Activated CD4-positive, alpha-beta memory T cell treated with anti-CD3 and anti-CD28 coated beads, Interleukin-2, amount 10 ng/mL, durations not matched to agents 7 days and 5 days (primary cell): ENCODE data around the gene SCMH1. TPM values are rescaled to one million over a fixed set of nuclear protein-coding genes. Genes with fewer than 3 reads are reported as not detected.

Experiments used
- CTCF ChIA-PET: fragments of 350-600 bp; sonication (Branson Sonifier 250); formaldehyde crosslinking; loops from one replicate; lab custom pipeline; 2021; ENCODE audit warnings: antibody characterized with exemption, inconsistent platforms; lab: Charles Lee
- POLR2A ChIA-PET: fragments of 350-600 bp; sonication (Branson Sonifier 250); formaldehyde crosslinking; loops from one replicate; lab custom pipeline; 2021; ENCODE audit warnings: antibody characterized with exemption; lab: Charles Lee
- DNase-seq: peaks from one replicate; pipeline ENCODE4 v3.0.0-alpha.2; 2020
- H3K27ac Mint-ChIP-seq: one replicate; pipeline ENCODE4 v1.8.0; 2021; ENCODE audit warnings: mild to moderate bottlenecking, mixed read lengths
- H3K27me3 Mint-ChIP-seq: one replicate; pipeline ENCODE4 v1.8.0; 2021; ENCODE audit warnings: mixed read lengths
- H3K36me3 Mint-ChIP-seq: one replicate; pipeline ENCODE4 v1.8.0; 2021; ENCODE audit warnings: low read depth, mixed read lengths
- H3K4me1 Mint-ChIP-seq: one replicate; pipeline ENCODE4 v1.8.0; 2021; ENCODE audit warnings: mixed read lengths
- H3K4me3 Mint-ChIP-seq: one replicate; pipeline ENCODE4 v1.8.0; 2021; ENCODE audit warnings: mild to moderate bottlenecking, mixed read lengths
- H3K9me3 Mint-ChIP-seq: one replicate; pipeline ENCODE4 v1.8.0; 2021; ENCODE audit warnings: mixed read lengths
- total RNA-seq, 2 experiments: library from RNA; stranded (reverse); gene quantifications; one replicate each; pipeline ENCODE4 v1.2.3, GENCODE V29; 2021

SCMH1 gene
- total RNA-seq = 10 to 100 TPM; 20.1 to 20.2 TPM

DNA sequence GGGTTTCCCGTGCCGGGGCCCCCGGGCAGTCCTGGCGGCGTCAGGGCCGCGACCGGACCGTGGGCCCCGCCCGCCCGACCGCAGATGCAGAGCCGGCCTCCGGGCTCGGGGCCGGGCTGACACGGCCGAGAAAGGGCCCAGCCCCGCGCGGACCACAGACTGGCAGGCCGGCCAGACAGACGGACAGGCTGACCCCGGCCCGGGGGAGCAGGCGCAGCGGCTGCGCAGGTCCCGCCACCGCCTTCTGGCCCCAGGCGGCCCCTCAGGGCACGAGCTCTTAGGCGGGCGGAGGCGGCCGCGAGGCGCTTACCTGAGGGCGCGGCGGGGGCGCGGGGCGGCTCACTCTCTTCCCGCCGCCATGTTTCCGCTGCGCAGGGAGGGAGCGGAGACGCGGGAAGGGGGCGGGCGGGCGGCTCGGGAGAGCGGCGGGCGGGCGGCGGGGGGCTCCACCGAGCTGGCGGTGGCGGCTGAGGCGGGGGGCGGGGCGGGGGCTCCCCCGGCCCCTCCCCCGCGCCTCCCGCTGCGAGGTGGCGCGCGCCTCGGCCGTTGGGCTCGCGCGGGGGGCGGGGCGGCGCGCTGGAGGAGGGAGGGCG lies at the start of gene SCMH1:
TSS of gene SCMH1 (minus strand) at position 558 of the 593 bp plus-strand sequence. CDS start 56,173 bp downstream, outside the sequence.
- POLR2A ChIA-PET = interaction anchor here (1.1 to 3.4 kb wide), 4 partner anchors 10 to 710 kb away, joined by 3 to 15 read pairs (median 4); no protein-coding TSS in a partner anchor
- H3K36me3 Mint-ChIP-seq = peaks cover 3% of the 10 kb centered on the region
- CTCF ChIA-PET = no interaction called here

DNA sequence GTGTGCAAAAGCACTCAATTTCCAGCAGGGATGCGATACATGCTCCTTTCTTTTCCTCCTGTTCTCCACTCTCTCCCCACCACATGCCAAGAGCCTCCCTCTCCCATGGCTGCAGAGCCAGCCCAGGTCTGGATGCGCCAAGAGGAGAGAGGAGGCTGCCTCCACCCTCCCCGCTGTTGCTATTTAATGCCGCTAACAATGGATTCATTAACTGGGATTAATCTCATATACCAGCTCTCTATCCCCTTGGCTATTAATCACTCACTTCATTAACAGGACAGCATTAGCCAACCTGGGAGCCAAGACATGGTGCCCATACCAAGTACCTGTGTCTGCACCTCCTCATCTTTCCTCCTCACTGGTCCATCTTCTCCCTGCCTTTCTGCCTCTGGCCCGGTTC lies 49.1 kb upstream of the SCMH1 start:
- Mint-ChIP-seq H3K27me3 (peaks cover 47% of the 10 kb centered on the region), H3K4me3 (no peak overlapping the region), H3K27ac (no peak overlapping the region), H3K9me3 (no peaks in the 10 kb centered on the region), H3K4me1 (no peaks in the 10 kb centered on the region), H3K36me3 (no peaks in the 10 kb centered on the region)
- ChIA-PET POLR2A (no interaction called here), CTCF (no interaction called here)
- DNase-seq = no peak

More for the DNA sequence above, at the start of gene SCMH1:
- H3K4me1 Mint-ChIP-seq = peaks cover 31% of the 10 kb centered on the region
- H3K4me3 Mint-ChIP-seq = peak within 1 kb of the TSS; percentile 76
- DNase-seq = peak; percentile 55
- peak within 1 kb of the TSS; percentile 68 for H3K27ac Mint-ChIP-seq
- H3K9me3 Mint-ChIP-seq = no peaks in the 10 kb centered on the region
- peaks cover 3% of the 10 kb centered on the region for H3K27me3 Mint-ChIP-seq

DNA sequence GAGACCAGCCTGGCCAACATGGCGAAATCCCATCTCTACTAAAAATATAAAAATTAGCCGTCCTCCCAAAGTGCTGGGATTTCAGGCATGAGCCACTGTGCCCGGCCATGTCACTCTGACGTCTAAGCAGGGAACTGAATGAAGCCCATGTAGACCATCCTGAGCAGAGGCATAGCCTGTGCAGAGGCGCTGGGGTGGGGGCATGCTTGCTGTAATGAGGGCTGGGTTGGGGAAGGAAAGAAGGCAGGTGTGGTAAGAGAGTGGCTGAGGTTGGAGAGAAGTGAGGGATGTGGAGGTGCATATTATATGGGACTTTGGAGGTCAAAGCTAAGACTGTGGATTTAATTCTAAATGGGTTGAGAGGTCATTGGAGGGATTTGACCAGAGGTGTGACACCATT lies 47.1 kb upstream of the SCMH1 start:
- DNase-seq = no peak
- no peak overlapping the region for H3K27ac Mint-ChIP-seq
- ChIA-PET CTCF (no interaction called here), POLR2A (no interaction called here)
- H3K9me3 Mint-ChIP-seq = no peaks in the 10 kb centered on the region
- no peaks in the 10 kb centered on the region for H3K4me1 Mint-ChIP-seq
- H3K27me3 Mint-ChIP-seq = peaks cover 52% of the 10 kb centered on the region
- H3K36me3 Mint-ChIP-seq = no peaks in the 10 kb centered on the region
- H3K4me3 Mint-ChIP-seq = no peak overlapping the region

DNA sequence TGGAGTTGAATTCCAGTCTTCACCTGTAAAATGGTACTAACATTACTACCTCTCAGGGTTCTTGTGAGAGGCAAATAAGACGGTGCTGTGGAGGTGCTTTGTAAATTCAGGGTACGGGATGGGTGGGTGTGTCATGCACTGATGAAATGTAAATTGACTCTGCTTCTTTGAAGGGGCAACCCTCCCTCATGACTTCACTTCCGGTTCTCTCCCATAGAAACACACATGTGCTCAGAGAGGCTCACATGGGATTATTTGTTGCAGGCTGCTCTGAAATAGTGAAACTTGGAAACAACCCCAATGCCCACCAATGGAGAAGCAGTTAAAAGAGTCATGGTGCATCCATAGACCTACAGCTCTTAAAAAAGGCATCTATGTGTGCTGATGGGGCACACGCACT lies 44.9 kb upstream of the SCMH1 start:
- Mint-ChIP-seq H3K9me3 (no peaks in the 10 kb centered on the region), H3K36me3 (no peaks in the 10 kb centered on the region), H3K27me3 (peaks cover 49% of the 10 kb centered on the region), H3K27ac (no peak overlapping the region), H3K4me1 (no peaks in the 10 kb centered on the region), H3K4me3 (no peak overlapping the region)
- no peak for DNase-seq
- ChIA-PET CTCF (no interaction called here), POLR2A (no interaction called here)

DNA sequence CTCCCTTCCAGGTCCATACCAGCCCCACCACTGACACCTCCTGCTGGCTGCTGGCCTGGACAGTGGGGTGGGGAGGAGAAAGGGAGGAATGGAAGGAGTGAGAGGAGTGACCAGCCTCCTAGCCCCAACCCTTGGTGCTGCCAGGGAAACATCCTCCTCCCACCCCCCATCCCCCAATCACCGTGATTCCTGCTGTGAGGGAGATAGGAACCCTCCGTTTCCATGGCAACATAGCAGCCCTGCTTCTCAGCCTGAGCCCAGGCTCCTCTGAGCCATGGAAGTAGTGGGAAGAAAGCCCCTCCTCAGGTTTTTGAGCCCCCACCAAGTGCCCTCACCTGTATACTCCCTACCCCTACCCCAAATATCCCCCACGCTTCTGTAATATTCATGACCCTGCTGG lies 44.4 kb upstream of the SCMH1 start:
- Mint-ChIP-seq H3K4me1 (no peaks in the 10 kb centered on the region), H3K27me3 (peaks cover 47% of the 10 kb centered on the region), H3K27ac (no peak overlapping the region), H3K4me3 (no peak overlapping the region), H3K9me3 (no peaks in the 10 kb centered on the region), H3K36me3 (no peaks in the 10 kb centered on the region)
- DNase-seq = no peak
- ChIA-PET POLR2A (no interaction called here), CTCF (no interaction called here)

DNA sequence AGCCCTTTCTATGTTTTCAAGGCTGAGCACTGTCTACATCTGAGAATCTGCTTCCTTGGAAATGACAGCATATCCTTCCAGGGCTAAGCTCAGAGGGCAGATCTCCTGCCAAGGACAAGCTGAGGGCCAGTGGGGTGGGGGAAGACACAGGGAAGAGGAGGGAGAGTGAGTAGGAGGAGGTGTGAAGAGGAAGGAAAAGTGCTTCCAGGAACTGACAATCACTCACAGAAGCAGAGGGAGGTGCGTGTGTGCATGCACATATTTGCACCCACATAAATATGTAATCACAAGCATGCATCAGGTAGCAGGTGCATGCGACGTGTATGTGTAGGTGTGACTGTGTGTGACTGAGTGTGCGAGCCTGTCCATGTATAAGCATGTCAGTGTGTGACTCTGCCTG lies 43.7 kb upstream of the SCMH1 start:
- H3K4me3 Mint-ChIP-seq = no peak overlapping the region
- no peaks in the 10 kb centered on the region for H3K9me3 Mint-ChIP-seq
- H3K27ac Mint-ChIP-seq = no peak overlapping the region
- ChIA-PET POLR2A (no interaction called here), CTCF (no interaction called here)
- peaks cover 44% of the 10 kb centered on the region for H3K27me3 Mint-ChIP-seq
- DNase-seq = no peak
- no peaks in the 10 kb centered on the region for H3K36me3 Mint-ChIP-seq
- H3K4me1 Mint-ChIP-seq = no peaks in the 10 kb centered on the region

DNA sequence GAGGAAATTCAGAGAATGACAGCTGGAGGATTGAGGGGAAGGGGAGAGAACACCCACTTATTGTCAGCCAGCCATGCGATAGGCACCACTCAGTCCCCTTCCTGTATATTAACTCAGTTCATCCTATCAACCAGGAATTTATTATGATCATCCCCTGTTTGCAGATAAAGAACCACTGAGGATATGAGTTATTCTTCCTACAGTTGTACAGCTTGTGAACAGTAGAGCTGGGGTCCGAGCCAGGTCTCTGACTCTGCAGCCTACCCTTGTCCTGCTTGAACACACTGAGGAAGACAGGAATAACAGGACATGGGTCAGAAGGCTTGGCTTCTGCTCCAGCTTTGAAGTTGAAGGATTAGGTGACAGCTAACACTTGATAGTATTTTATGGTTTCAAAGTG lies 42.0 kb upstream of the SCMH1 start:
- Mint-ChIP-seq H3K4me3 (no peak overlapping the region), H3K9me3 (no peaks in the 10 kb centered on the region), H3K4me1 (no peaks in the 10 kb centered on the region), H3K36me3 (no peaks in the 10 kb centered on the region), H3K27ac (no peak overlapping the region), H3K27me3 (peaks cover 36% of the 10 kb centered on the region)
- CTCF ChIA-PET = interaction anchor here (1.1 to 4.2 kb wide), 2 partner anchors 131 to 148 kb away, joined by 3 to 19 read pairs; no protein-coding TSS in a partner anchor
- POLR2A ChIA-PET = no interaction called here
- DNase-seq = no peak

DNA sequence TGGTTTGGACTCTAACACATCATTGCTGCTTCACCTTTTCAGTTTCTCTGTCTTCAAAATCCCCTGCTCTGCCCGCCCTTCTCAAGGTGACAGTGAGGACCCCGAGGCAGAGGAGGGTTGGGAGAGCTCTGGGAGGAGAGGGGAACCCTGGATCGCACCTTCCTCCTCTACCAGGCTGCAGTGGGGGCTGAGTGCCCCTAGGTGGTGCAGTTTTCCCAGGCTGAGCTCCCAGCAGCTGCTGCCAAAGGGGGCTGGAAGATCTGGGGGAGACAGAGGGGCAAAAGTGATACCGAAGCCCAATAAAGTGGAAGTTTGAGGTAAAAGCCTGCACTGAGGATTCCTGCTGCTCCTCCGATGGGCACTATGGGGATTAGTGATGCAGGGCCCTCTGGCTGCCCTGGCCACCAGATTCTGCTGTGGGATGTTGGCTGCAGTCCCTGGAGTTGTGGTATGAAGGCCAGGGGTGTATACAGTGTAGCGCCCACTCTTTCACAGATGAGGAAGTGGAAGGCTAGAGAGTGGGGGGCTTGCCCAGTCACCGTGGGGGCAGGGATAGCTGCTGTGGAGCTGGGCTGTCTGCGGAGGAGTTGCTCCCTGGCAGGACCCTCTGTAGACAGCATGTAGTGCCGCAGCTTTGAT lies 40.7 kb upstream of the SCMH1 start:
- POLR2A ChIA-PET = no interaction called here
- H3K27me3 Mint-ChIP-seq = peaks cover 31% of the 10 kb centered on the region
- H3K9me3 Mint-ChIP-seq = no peaks in the 10 kb centered on the region
- peak; percentile 34 for DNase-seq
- CTCF ChIA-PET = interaction anchor here (1.2 to 4.2 kb wide), 11 partner anchors 10 to 150 kb away, joined by 3 to 19 read pairs (median 5); no protein-coding TSS in a partner anchor
- no peak overlapping the region for H3K27ac Mint-ChIP-seq
- no peaks in the 10 kb centered on the region for H3K36me3 Mint-ChIP-seq
- no peaks in the 10 kb centered on the region for H3K4me1 Mint-ChIP-seq
- no peak overlapping the region for H3K4me3 Mint-ChIP-seq

DNA sequence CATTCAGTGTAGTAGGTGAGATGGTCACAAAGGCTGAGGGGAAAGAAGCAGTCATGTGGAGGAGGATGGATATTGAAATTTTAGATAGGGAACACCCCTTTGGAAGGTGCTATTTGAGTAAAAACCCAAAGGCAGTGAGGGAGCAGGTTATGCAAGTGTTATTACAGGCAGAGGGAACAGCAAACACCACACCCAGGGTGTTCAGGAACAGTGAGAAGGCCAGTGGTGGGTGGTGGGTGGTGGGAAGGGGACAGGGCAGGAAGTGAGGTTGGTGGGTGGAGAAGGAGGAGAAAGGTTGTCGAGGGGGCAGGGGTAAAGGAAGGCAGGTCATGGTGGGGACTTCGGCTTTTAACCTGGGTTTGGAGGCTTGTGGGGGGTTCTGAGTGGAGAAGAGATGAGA lies 39.2 kb upstream of the SCMH1 start:
- Mint-ChIP-seq H3K4me3 (no peak overlapping the region), H3K27me3 (peaks cover 29% of the 10 kb centered on the region), H3K9me3 (no peaks in the 10 kb centered on the region), H3K4me1 (no peaks in the 10 kb centered on the region), H3K36me3 (no peaks in the 10 kb centered on the region), H3K27ac (no peak overlapping the region)
- DNase-seq = no peak
- CTCF ChIA-PET = interaction anchor here (0.9 to 4.2 kb wide), 3 partner anchors 10 to 151 kb away, joined by 4 to 19 read pairs (median 5); no protein-coding TSS in a partner anchor
- POLR2A ChIA-PET = no interaction called here

DNA sequence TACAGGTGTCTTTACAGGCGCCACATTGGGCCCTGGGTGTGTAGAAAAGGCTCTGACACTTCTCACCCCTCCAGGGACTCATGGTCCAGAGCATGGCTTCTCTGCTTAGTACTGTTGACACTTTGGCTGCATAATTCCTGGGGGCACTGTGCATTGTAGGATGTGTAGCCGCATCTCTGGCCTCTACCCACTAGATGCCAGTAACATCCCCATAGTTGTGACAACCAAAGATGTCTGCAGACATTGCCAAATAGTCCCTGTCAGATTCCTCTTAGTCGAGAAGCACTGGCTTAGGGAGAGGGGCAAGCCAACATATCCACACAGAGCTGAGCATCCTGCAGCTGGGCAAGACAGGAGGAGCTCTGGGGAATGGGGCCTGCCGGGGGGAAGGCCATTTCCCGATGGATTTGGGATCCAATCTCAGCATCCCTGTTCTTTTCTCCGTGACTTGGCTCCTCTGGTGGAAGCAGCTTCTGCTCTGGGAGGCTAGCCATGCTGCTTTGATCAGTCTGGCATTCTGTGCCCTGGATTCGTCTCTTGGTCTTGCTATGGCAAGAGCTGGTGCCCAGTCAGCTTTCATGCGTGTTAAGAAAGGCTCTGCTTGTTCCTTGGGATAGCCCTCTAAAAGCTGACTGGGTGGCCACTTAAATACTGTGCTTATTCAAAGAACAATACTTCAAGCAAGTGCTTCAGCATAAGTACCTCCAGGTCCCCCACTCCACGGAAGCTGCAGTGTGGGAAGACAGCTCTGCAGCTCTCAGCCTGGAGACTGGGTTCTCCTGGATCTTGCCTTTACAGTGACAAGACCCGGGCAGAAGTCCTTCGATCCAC lies 38.3 kb upstream of the SCMH1 start:
- DNase-seq = no peak
- no peaks in the 10 kb centered on the region for H3K9me3 Mint-ChIP-seq
- POLR2A ChIA-PET = no interaction called here
- H3K27ac Mint-ChIP-seq = no peak overlapping the region
- H3K36me3 Mint-ChIP-seq = no peaks in the 10 kb centered on the region
- H3K27me3 Mint-ChIP-seq = peaks cover 21% of the 10 kb centered on the region
- H3K4me1 Mint-ChIP-seq = no peaks in the 10 kb centered on the region
- CTCF ChIA-PET = interaction anchor here (0.9 kb wide), 1 partner anchor 13 kb away, joined by 4 read pairs; no protein-coding TSS in a partner anchor
- H3K4me3 Mint-ChIP-seq = no peak overlapping the region

DNA sequence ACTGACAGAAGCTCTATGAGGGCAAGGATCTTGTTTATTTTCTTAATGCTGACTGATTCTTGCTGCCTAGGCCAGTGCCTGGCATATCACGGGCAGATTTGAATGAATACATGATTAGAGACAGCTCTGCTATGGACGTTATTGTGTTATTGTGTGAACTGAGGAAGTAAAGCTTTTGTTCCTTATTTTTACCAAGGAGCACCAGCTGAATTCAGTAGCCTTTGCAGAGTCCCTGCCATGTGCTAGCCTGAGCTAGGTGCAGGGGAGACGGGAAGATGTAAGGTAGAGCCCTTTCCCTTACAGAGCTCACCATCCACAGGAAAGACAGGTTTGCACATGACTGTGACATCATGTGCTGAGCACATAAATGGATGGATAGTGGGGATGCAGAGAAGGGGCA lies 36.0 kb upstream of the SCMH1 start:
- DNase-seq = no peak
- H3K9me3 Mint-ChIP-seq = no peaks in the 10 kb centered on the region
- no peaks in the 10 kb centered on the region for H3K4me1 Mint-ChIP-seq
- H3K27me3 Mint-ChIP-seq = peaks cover 20% of the 10 kb centered on the region
- H3K36me3 Mint-ChIP-seq = no peaks in the 10 kb centered on the region
- no peak overlapping the region for H3K4me3 Mint-ChIP-seq
- ChIA-PET POLR2A (no interaction called here), CTCF (no interaction called here)
- no peak overlapping the region for H3K27ac Mint-ChIP-seq

DNA sequence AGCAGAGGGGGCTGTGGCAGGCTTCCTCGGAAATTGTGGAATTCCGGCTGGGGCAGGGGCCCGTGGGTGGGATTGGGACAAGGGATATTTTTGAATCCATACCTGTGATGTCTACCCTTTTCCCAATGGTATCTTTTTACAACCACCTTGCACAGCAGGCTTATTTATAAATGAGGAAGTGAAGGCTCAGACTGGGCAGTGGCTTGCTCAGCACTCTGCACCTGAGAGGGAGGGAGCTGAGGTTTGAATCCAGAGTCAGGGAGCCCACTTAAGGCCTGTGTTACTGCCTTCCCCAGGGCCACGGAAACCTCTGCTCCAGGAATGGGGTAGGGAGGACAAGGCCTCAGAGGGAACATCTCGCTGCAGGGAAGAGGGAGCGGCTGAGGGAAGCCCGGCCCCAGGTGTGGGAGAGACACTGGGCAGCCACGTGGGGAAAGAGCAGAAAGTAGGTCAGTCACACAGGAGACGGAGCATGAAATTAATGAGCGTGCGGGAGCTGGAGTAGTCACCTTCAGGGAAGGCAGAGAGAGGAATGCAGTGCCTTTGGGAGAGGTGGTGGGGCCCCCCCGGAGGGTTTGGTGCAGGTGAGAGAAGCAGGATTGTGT lies 35.4 kb upstream of the SCMH1 start:
- Mint-ChIP-seq H3K9me3 (no peaks in the 10 kb centered on the region), H3K27ac (no peak overlapping the region), H3K36me3 (no peaks in the 10 kb centered on the region), H3K27me3 (peaks cover 18% of the 10 kb centered on the region), H3K4me1 (no peaks in the 10 kb centered on the region), H3K4me3 (no peak overlapping the region)
- no peak for DNase-seq
- POLR2A ChIA-PET = no interaction called here
- CTCF ChIA-PET = no interaction called here

DNA sequence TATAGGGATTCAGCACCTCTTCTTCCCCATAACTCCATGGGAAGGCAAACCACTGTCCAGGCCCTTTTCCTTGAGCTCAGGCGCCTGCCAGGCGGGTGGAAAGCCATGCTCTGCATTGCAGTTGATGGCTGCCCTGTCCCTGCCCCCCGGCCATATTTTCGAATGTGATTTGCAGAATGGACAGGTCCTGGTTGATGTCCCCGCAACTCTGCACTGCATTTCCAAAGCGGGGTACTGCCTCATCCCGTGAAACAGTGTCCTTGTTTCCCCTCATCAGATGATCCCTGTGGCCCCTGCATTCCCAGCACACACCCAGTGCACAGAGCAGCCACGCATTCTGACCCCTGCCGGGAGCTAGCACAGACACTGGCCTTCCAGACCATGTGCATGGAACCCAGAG lies 33.7 kb upstream of the SCMH1 start:
- POLR2A ChIA-PET = no interaction called here
- Mint-ChIP-seq H3K4me1 (no peaks in the 10 kb centered on the region), H3K4me3 (no peak overlapping the region), H3K36me3 (no peaks in the 10 kb centered on the region), H3K9me3 (no peaks in the 10 kb centered on the region), H3K27ac (no peak overlapping the region), H3K27me3 (peaks cover 17% of the 10 kb centered on the region)
- CTCF ChIA-PET = interaction anchor here (1.6 kb wide), 1 partner anchor 8 kb away, joined by 5 read pairs; no protein-coding TSS in a partner anchor
- no peak for DNase-seq
